Natural killer cell (primary cell): Measurements from ENCODE around the gene DOCK8. TPM values are rescaled to one million over a fixed set of nuclear protein-coding genes. Genes with fewer than 3 reads are reported as not detected.
A peak's percentile ranks its signal among the peaks of the same experiment; 100 is the strongest.

Experiments used
- ATAC-seq, 3 donors: fragments of 150-1000 bp in 2 of 3; fragments of 200-7000 bp in 1 of 3; cut with Tn5 transposase; 1 replicate in 1 of 3; 2 replicates in 2 of 3; pipeline ENCODE4 v1.10.0; 2021; ENCODE audit warnings: mild to moderate bottlenecking in 2 of 3, moderate library complexity in 2 of 3
- DNase-seq, 2 donors: peaks; one replicate each; pipeline versions ENCODE4 v3.0.0 to v3.0.0-alpha.2; 2013 to 2021; ENCODE audit warnings: mixed read lengths in 1 of 2
- H3K27ac ChIP-seq: one replicate; pipeline ENCODE4 v1.5.1; 2013; ENCODE audit warnings: mild to moderate bottlenecking, low read length
- H3K27me3 ChIP-seq: one replicate; pipeline ENCODE4 v1.6.1; 2013; ENCODE audit warnings: low read length; ENCODE audit not compliant: control insufficient read depth, insufficient read depth
- H3K36me3 ChIP-seq: one replicate; pipeline ENCODE4 v1.6.1; 2013; ENCODE audit warnings: low read length; ENCODE audit not compliant: control insufficient read depth, insufficient read depth
- H3K4me1 ChIP-seq: one replicate; pipeline ENCODE4 v1.6.1; 2013; ENCODE audit warnings: low read length; ENCODE audit not compliant: control insufficient read depth, insufficient read depth
- H3K4me3 ChIP-seq: one replicate; pipeline ENCODE4 v1.5.1; 2013; ENCODE audit warnings: low read length
- H3K9me3 ChIP-seq: one replicate; pipeline ENCODE4 v1.6.1; 2013; ENCODE audit warnings: low read length; ENCODE audit not compliant: control insufficient read depth, insufficient read depth
- H3K27ac Mint-ChIP-seq, 2 donors: one replicate each; pipeline ENCODE4 v1.8.0; 2022; ENCODE audit warnings: mild to moderate bottlenecking in 2 of 2, mixed read lengths in 2 of 2, moderate library complexity in 1 of 2
- H3K27me3 Mint-ChIP-seq, 2 donors: one replicate each; pipeline ENCODE4 v1.8.0; 2022; ENCODE audit warnings: low read depth in 2 of 2, mixed read lengths in 2 of 2
- H3K36me3 Mint-ChIP-seq: one replicate; pipeline ENCODE4 v1.8.0; 2022; ENCODE audit warnings: mixed read lengths
- H3K4me1 Mint-ChIP-seq, 2 donors: one replicate each; pipeline ENCODE4 v1.8.0; 2022; ENCODE audit warnings: mixed read lengths in 2 of 2
- H3K4me3 Mint-ChIP-seq: one replicate; pipeline ENCODE4 v1.8.0; 2022; ENCODE audit warnings: mild to moderate bottlenecking, moderate library complexity, mixed read lengths
- H3K9me3 Mint-ChIP-seq, 2 donors: one replicate each; pipeline ENCODE4 v1.8.0; 2022; ENCODE audit warnings: mixed read lengths in 2 of 2
- WGBS: methylation state at CpG from one replicate; pipeline ENCODE4 v1.1.7; 2013; ENCODE audit warnings: missing lambda C conversion rate; ENCODE audit not compliant: insufficient coverage; 5-methylcytosine and 5-hydroxymethylcytosine counted together
- intact Hi-C: fragments of 100-400 bp; cut with micrococcal nuclease; formaldehyde crosslinking; loops from one replicate; pipeline ENCODE4 v1.14.2; 2022
- total RNA-seq, 4 donors: library from RNA; stranded (reverse); fragments of 120-200 nt in 1 of 4; gene quantifications; one replicate each; pipeline versions ENCODE4 v1.2.3 to v1.2.4, GENCODE V29; 2013 to 2022
- TF ChIP-seq, protein P1 (sequence below): fragments of 200-600 bp; IDR thresholded peaks from one replicate; pipeline ENCODE4 v1.8.0; 2022; ENCODE audit warnings: antibody characterized with exemption

DOCK8 gene
- total RNA-seq, 3 donors from 2014 or later (not counting 1 experiment from before 2014, with no cell fraction given): 156 to 211 (median 207) TPM

DNA sequence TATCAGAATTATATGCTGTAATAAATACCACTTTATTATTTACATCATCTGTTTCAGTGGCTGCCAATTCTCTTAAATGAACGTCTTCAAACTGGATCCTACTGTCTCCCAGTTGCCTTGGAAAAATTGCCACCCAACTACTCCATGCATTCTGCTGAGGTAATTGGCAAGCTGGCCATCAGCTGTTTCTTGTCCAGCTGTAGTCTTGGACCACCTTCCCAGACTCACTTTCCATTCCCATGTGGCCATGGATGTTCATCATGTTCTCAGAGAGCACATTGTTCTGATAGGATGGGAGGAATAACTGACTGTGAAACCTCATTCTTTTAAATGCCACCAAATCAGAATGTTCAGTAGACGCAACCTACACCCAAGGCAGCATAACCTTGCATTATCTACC lies 157.5 kb downstream of the DOCK8 start:
- no peak overlapping the region for H3K27ac ChIP-seq
- no peaks in the 10 kb centered on the region for H3K4me1 Mint-ChIP-seq
- H3K9me3 ChIP-seq: no peaks in the 10 kb centered on the region
- intact Hi-C loops: no loop called here
- H3K4me3 ChIP-seq: no peak overlapping the region
- ATAC-seq (no peak), DNase-seq (no peak)
- TF ChIP-seq, protein P1, sequence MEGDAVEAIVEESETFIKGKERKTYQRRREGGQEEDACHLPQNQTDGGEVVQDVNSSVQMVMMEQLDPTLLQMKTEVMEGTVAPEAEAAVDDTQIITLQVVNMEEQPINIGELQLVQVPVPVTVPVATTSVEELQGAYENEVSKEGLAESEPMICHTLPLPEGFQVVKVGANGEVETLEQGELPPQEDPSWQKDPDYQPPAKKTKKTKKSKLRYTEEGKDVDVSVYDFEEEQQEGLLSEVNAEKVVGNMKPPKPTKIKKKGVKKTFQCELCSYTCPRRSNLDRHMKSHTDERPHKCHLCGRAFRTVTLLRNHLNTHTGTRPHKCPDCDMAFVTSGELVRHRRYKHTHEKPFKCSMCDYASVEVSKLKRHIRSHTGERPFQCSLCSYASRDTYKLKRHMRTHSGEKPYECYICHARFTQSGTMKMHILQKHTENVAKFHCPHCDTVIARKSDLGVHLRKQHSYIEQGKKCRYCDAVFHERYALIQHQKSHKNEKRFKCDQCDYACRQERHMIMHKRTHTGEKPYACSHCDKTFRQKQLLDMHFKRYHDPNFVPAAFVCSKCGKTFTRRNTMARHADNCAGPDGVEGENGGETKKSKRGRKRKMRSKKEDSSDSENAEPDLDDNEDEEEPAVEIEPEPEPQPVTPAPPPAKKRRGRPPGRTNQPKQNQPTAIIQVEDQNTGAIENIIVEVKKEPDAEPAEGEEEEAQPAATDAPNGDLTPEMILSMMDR: no peak
- no peaks in the 10 kb centered on the region for H3K9me3 Mint-ChIP-seq
- H3K27me3 ChIP-seq: no peaks in the 10 kb centered on the region
- no peak overlapping the region for H3K4me3 Mint-ChIP-seq
- peaks cover 33% of the 10 kb centered on the region for H3K36me3 Mint-ChIP-seq
- H3K4me1 ChIP-seq: no peaks in the 10 kb centered on the region
- 96% methylated on average over 1 of the region's 2 CpGs for WGBS
- H3K27me3 Mint-ChIP-seq: no peaks in the 10 kb centered on the region
- peaks cover 90% of the 10 kb centered on the region for H3K36me3 ChIP-seq
- peak overlapping the region in 1 of 2 donors; percentile 61 for H3K27ac Mint-ChIP-seq

DNA sequence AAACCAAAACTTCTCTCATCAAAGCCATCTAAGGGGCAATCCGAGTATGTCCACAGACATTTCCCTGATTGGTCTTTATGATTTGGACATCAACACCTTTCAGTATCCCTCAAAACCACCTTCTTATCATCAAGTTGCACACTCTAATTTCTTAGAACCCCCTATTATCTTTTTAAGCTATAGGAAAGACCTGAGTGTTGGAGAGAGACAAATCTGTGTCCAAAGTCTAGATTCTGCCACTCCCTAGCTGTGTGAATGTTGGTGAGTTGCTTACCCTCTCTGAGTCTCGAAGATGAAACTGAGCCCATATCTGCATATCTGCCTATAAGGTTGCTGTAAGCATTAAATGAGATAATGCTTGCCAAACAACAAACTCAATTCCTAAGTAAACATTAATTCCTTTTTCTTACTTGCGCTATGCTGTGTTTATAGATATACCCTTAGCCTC lies 159.1 kb downstream of the DOCK8 start:
- no peaks in the 10 kb centered on the region for H3K9me3 Mint-ChIP-seq
- H3K27ac ChIP-seq: no peak overlapping the region
- peaks cover 7 to 11% of the 10 kb centered on the region in 2 donors for H3K4me1 Mint-ChIP-seq
- no peak for ATAC-seq
- WGBS: 89% methylated on average over 3 of the region's 3 CpGs
- H3K36me3 ChIP-seq: peaks cover 92% of the 10 kb centered on the region
- no peak overlapping the region for H3K27ac Mint-ChIP-seq
- H3K4me1 ChIP-seq: no peaks in the 10 kb centered on the region
- TF ChIP-seq, protein P1: no peak
- H3K4me3 Mint-ChIP-seq: no peak overlapping the region
- no peak for DNase-seq
- intact Hi-C loops: no loop called here
- H3K27me3 ChIP-seq: no peaks in the 10 kb centered on the region
- H3K4me3 ChIP-seq: no peak overlapping the region
- H3K9me3 ChIP-seq: no peaks in the 10 kb centered on the region
- no peaks in the 10 kb centered on the region for H3K27me3 Mint-ChIP-seq
- peaks cover 37% of the 10 kb centered on the region for H3K36me3 Mint-ChIP-seq

DNA sequence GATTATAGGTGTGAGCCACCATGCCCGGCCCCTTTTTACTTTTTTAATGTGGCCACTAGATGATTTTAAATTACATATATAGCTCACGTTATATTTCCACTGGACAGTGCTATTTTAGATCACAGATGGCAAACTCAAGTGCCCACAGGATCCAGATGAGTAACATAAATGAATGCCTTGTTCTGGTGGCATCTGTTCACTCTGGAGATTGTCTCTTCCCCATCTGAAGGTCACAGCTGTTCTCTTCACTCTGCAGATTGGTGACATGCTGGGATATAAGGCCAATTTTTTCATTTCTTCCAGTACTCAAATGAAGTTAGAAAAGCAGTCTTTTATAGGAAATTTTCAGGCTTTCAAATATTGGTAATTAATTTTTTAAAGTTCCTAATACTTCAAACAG lies 160.1 kb downstream of the DOCK8 start:
- H3K27ac ChIP-seq: no peak overlapping the region
- H3K4me3 ChIP-seq: no peak overlapping the region
- H3K36me3 ChIP-seq: peaks cover 92% of the 10 kb centered on the region
- H3K27me3 Mint-ChIP-seq: no peaks in the 10 kb centered on the region
- H3K27me3 ChIP-seq: no peaks in the 10 kb centered on the region
- no peaks in the 10 kb centered on the region for H3K9me3 ChIP-seq
- 100% methylated on average over 2 of the region's 2 CpGs for WGBS
- H3K4me1 ChIP-seq: no peaks in the 10 kb centered on the region
- no peak overlapping the region for H3K4me3 Mint-ChIP-seq
- ATAC-seq (no peak), DNase-seq (no peak)
- H3K27ac Mint-ChIP-seq: no peak overlapping the region
- TF ChIP-seq, protein P1: no peak
- H3K9me3 Mint-ChIP-seq: no peaks in the 10 kb centered on the region
- peaks cover 7 to 14% of the 10 kb centered on the region in 2 donors for H3K4me1 Mint-ChIP-seq
- intact Hi-C loops: no loop called here
- H3K36me3 Mint-ChIP-seq: peaks cover 43% of the 10 kb centered on the region

DNA sequence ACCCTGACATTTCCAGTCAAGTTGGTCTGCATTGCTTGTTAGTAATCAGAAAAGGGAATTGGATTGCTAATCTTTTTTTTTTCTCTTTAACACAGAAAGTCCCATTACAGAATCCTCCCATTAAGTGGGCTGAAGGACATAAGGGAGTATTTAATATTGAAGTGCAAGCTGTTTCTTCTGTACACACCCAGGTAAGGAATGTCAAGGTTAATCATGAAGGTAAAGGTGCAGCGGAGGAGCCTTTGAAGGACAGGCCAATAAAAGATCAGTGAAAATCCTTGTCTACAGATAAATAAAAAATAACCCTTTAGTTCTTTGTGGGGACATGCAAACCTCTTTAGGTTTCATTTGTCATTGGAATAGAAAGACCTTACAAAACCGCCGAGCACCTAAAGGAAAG lies 161.4 kb downstream of the DOCK8 start:
- Mint-ChIP-seq H3K27me3 (no peaks in the 10 kb centered on the region), H3K4me1 (peaks cover 7 to 14% of the 10 kb centered on the region in 2 donors), H3K9me3 (no peaks in the 10 kb centered on the region), H3K27ac (peak overlapping the region in 1 of 2 donors; percentile 21), H3K4me3 (no peak overlapping the region), H3K36me3 (peaks cover 38% of the 10 kb centered on the region)
- DNase-seq (no peak), ATAC-seq (no peak)
- H3K27me3 ChIP-seq: no peaks in the 10 kb centered on the region
- H3K9me3 ChIP-seq: no peaks in the 10 kb centered on the region
- intact Hi-C loops: no loop called here
- TF ChIP-seq, protein P1: no peak
- no peak overlapping the region for H3K27ac ChIP-seq
- 97% methylated on average over 2 of the region's 3 CpGs for WGBS
- peaks cover 85% of the 10 kb centered on the region for H3K36me3 ChIP-seq
- H3K4me3 ChIP-seq: no peak overlapping the region
- H3K4me1 ChIP-seq: no peaks in the 10 kb centered on the region
